ENCODE results near the gene CNTNAP5. TPM values are rescaled to one million over a fixed set of nuclear protein-coding genes. Genes with fewer than 3 reads are reported as not detected.

CNTNAP5 gene
- total RNA-seq, 1 donor from 2014 or later, result not detected

DNA sequence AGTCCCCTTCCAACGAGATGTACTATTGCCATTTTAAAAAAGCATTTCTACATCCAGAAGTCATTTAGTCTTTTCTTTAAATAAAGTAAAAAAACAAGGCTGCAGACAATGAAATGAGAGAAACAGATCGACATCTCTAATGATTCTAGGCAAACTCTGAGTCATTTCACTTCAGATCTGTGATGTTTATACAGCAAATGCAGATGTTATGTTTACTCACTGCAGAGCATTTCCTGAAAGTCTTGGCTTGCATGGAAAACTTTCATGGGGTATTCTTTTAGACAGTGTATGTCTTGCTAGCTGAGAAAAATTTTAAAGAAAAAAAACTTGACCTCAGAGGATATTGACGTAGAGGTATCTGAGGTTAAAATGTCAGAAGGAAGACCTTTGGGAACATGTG is 797.4 kb downstream of the CNTNAP5 start:
- H3K4me3 ChIP-seq (ENCODE audit: low read depth, low read length), result no peak overlapping the region
- TF ChIP-seq, protein P1, sequence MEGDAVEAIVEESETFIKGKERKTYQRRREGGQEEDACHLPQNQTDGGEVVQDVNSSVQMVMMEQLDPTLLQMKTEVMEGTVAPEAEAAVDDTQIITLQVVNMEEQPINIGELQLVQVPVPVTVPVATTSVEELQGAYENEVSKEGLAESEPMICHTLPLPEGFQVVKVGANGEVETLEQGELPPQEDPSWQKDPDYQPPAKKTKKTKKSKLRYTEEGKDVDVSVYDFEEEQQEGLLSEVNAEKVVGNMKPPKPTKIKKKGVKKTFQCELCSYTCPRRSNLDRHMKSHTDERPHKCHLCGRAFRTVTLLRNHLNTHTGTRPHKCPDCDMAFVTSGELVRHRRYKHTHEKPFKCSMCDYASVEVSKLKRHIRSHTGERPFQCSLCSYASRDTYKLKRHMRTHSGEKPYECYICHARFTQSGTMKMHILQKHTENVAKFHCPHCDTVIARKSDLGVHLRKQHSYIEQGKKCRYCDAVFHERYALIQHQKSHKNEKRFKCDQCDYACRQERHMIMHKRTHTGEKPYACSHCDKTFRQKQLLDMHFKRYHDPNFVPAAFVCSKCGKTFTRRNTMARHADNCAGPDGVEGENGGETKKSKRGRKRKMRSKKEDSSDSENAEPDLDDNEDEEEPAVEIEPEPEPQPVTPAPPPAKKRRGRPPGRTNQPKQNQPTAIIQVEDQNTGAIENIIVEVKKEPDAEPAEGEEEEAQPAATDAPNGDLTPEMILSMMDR (conservative IDR thresholded peaks at IDR 0.05; ENCODE audit: low read depth, low read length), result no peak
- DNase-seq (ENCODE audit: low read depth), result no peak

GRCh38 chr2:124824441-124824840 is 799.4 kb downstream of the CNTNAP5 start:
- TF ChIP-seq, protein P1 (conservative IDR thresholded peaks at IDR 0.05; ENCODE audit: low read depth, low read length), result no peak
- no peak for DNase-seq (ENCODE audit: low read depth)
- H3K4me3 ChIP-seq (ENCODE audit: low read depth, low read length), result no peak overlapping the region

DNA sequence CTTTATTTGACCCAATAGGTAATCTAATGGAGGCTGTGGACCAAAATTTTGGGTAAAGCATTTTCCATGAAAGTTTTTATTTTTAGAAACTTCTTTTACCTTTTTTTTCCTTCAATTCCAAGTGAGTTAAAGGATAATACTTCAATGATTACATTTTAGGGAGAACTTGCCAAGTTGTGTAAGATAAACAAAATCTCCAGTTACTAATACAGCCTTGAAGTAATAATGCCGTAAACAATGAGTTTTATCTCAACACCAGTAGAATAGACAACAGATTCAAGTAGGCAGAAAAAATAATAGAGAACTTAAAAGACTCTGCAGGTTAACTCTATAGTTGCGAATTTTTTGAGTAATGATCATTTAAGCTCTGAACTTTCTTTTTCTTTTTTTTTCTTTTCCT is 807.4 kb downstream of the CNTNAP5 start:
- TF ChIP-seq, protein P1 (conservative IDR thresholded peaks at IDR 0.05; ENCODE audit: low read depth, low read length), result no peak
- DNase-seq (ENCODE audit: low read depth), result no peak
- H3K4me3 ChIP-seq (ENCODE audit: low read depth, low read length), result no peak overlapping the region

- no peak overlapping the region for H3K4me3 ChIP-seq (ENCODE audit: low read depth, low read length)
- TF ChIP-seq, protein P1 (conservative IDR thresholded peaks at IDR 0.05; ENCODE audit: low read depth, low read length), result no peak
- DNase-seq (ENCODE audit: low read depth), result no peak
Observed at GRCh38 chr2:124834331-124834730, 809.2 kb downstream of the CNTNAP5 start.

DNA sequence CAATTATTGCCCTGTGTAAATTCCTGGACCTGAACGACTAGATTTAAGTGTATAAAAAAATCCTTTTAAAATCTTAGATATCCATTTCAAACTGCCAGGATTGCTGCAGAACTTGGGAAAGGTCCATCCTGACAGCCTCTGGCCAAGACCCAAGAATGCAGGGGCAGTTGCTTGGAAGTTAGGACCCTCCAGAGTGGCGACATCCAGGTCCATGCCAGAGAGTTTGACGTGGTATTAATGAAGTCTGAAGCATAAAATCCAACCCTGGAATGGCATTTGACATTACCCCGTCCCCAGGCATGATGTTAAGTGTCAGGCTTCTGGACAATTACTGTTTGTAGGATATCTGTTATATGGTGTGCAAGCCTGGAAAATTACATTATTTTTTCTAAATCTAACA is 810.2 kb downstream of the CNTNAP5 start:
- TF ChIP-seq, protein P1 (conservative IDR thresholded peaks at IDR 0.05; ENCODE audit: low read depth, low read length), result no peak
- no peak for DNase-seq (ENCODE audit: low read depth)
- no peak overlapping the region for H3K4me3 ChIP-seq (ENCODE audit: low read depth, low read length)

- no peak for DNase-seq (ENCODE audit: low read depth)
- TF ChIP-seq, protein P1 (conservative IDR thresholded peaks at IDR 0.05; ENCODE audit: low read depth, low read length), result no peak
- H3K4me3 ChIP-seq (ENCODE audit: low read depth, low read length), result no peak overlapping the region
Observed at GRCh38 chr2:124836416-124836815, 811.3 kb downstream of the CNTNAP5 start.

DNA sequence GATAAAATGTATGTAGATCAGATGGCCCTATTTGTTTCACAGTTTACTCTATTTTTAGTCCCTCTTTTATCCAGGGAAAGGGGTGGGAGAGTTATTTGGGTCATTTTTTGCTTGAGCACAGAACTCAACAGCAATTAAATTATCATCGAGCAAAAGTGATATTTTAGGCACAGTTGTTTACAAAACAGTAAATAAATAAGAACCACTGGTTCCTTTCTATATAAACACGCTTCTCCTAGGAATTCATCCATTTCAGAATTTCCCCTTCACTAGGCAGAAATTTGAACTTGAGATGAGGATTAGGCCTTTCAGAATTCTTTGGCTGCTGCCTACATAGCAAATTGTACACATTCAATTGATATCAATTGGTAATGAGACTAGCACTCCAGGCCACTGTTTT is 812.4 kb downstream of the CNTNAP5 start:
- DNase-seq (ENCODE audit: low read depth), result no peak
- TF ChIP-seq, protein P1 (conservative IDR thresholded peaks at IDR 0.05; ENCODE audit: low read depth, low read length), result no peak
- H3K4me3 ChIP-seq (ENCODE audit: low read depth, low read length), result no peak overlapping the region

Data from epithelial cell of proximal tubule (primary cell).